HepG2 (cell line): ENCODE measurements around the gene MTR. TPM values are rescaled to one million over a fixed set of nuclear protein-coding genes. Genes with fewer than 3 reads are reported as not detected.

ENCODE experiments used
- ATAC-seq: fragments of 200-7000 bp; cut with Tn5 transposase; 3 replicates; pipeline ENCODE4 v1.9.1; 2020; ENCODE audit warnings: mild to moderate bottlenecking, moderate library complexity
- BruUV-seq: library from RNA; stranded (reverse); fragments of 400-500 nt; replicated peaks from 2 replicates; lab custom pipeline; 2021; lab: Mats Ljungman, UMichigan
- CTCF ChIA-PET: fragments of 300-600 bp; formaldehyde crosslinking; extraction: SDS; loops from one replicate; lab custom pipeline; 2021; ENCODE audit warnings: low total read pairs, inconsistent platforms, low intra/inter-chr PET ratio; lab: Yijun Ruan, JAX
- POLR2A ChIA-PET: fragments of 350-600 bp; sonication (Branson Sonifier 250); formaldehyde crosslinking; loops from one replicate; lab custom pipeline; 2020; ENCODE audit warnings: antibody characterized with exemption, inconsistent platforms; lab: Yijun Ruan, JAX
- DNase-seq: peaks from one replicate; pipeline ENCODE4 v3.0.0-alpha.2; 2015; ENCODE audit warnings: low spot score
- FAIRE-seq: peaks from 3 replicates; lab custom pipeline; 2011; peaks lifted over from hg19 to GRCh38; lab: Jason Lieb, UNC
- H2AFZ ChIP-seq: one replicate; pipeline ENCODE4 v1.6.1; 2011; ENCODE audit warnings: low read length, inconsistent platforms
- H3K27ac ChIP-seq: fragments of 300-600 bp; 3 replicates; pipeline ENCODE4 v1.8.0; 2011; ENCODE audit warnings: mixed run types, mild to moderate bottlenecking, mixed read lengths, low read length, inconsistent platforms; ENCODE audit not compliant: insufficient read depth; ENCODE audit errors: extremely low read length
- H3K27me3 ChIP-seq, 2 experiments: fragments of 200-600 bp in 1 of 2; 2 replicates in 1 of 2; 3 replicates in 1 of 2; pipeline versions ENCODE4 v1.6.0 to v1.8.0; 2011; ENCODE audit warnings: low read length in 2 of 2, mild to moderate bottlenecking in 2 of 2, moderate library complexity in 2 of 2, inconsistent platforms in 1 of 2; ENCODE audit not compliant: insufficient read depth in 2 of 2, control insufficient read depth in 1 of 2
- H3K36me3 ChIP-seq, 2 experiments: fragments of 200-600 bp in 1 of 2; replicated peaks in 1 of 2; 2 replicates in 1 of 2; 3 replicates in 1 of 2; pipeline versions ENCODE4 v1.5.1 to v1.8.0; 2011; ENCODE audit warnings: low read length in 2 of 2, inconsistent platforms in 1 of 2; ENCODE audit not compliant: insufficient read depth in 2 of 2, control insufficient read depth in 1 of 2
- H3K4me1 ChIP-seq: 2 replicates; pipeline ENCODE4 v1.5.1; 2012; ENCODE audit warnings: low read length, inconsistent platforms; ENCODE audit not compliant: insufficient read depth
- H3K4me2 ChIP-seq: 2 replicates; pipeline ENCODE4 v1.6.0; 2011; ENCODE audit warnings: low read depth, low read length, inconsistent platforms
- H3K4me3 ChIP-seq, 3 experiments: fragments of 200-600 bp in 1 of 3; sonication (generic), shearing (Covaris generic) in 1 of 3; replicated peaks in 1 of 3; 2 replicates each; pipeline ENCODE4 v1.5.1; 2011 to 2016; ENCODE audit warnings: low read length in 3 of 3, inconsistent platforms in 2 of 3, low read depth in 2 of 3, mild to moderate bottlenecking in 2 of 3, control low read depth in 1 of 3, mixed read lengths in 1 of 3; ENCODE audit not compliant: insufficient read depth in 1 of 3
- H3K79me2 ChIP-seq: one replicate; pipeline ENCODE4 v1.6.1; 2011; ENCODE audit warnings: low read length, inconsistent platforms; ENCODE audit not compliant: insufficient read depth
- H3K9ac ChIP-seq: 2 replicates; pipeline ENCODE4 v1.6.0; 2011; ENCODE audit warnings: mild to moderate bottlenecking, low read depth, low read length, inconsistent platforms; ENCODE audit not compliant: insufficient read depth
- H3K9me3 ChIP-seq: 2 replicates; pipeline ENCODE4 v1.5.1; 2012; ENCODE audit warnings: mild to moderate bottlenecking, low read length
- H4K20me1 ChIP-seq: 2 replicates; pipeline ENCODE4 v1.6.0; 2011; ENCODE audit warnings: inconsistent platforms, mild to moderate bottlenecking, low read length, moderate library complexity; ENCODE audit not compliant: insufficient read depth
- EZH2 ChIP-seq: conservative IDR thresholded peaks from 2 replicates; pipeline ENCODE4 v1.6.1; 2012; ENCODE audit warnings: mild to moderate bottlenecking, low read depth, low read length, moderate library complexity
- FOXK2 ChIP-seq: fragments of 450-650 bp; IDR thresholded peaks from 2 replicates; pipeline ENCODE4 v1.6.1; 2016
- GFI1 ChIP-seq: sonication (generic); formaldehyde crosslinking; IDR thresholded peaks from 2 replicates; pipeline ENCODE4 v1.5.0; 2020; ENCODE audit warnings: missing genetic modification reagents, mild to moderate bottlenecking, borderline replicate concordance
- IKZF4 ChIP-seq: sonication (generic); formaldehyde crosslinking; IDR thresholded peaks from 2 replicates; pipeline ENCODE4 v1.5.1; 2020; ENCODE audit warnings: borderline replicate concordance, mild to moderate bottlenecking, low read depth, missing genetic modification reagents; ENCODE audit errors: not compliant biosample characterization
- JUN ChIP-seq: sonication (generic); formaldehyde crosslinking; IDR thresholded peaks from 2 replicates; pipeline ENCODE4 v1.4.0; 2020; ENCODE audit warnings: mild to moderate bottlenecking, missing genetic modification reagents
- NR2C2 ChIP-seq: sonication (generic); formaldehyde crosslinking; IDR thresholded peaks from 2 replicates; pipeline ENCODE4 v1.4.0; 2020; ENCODE audit warnings: missing genetic modification reagents, mild to moderate bottlenecking, moderate library complexity, borderline replicate concordance
- RFX1 ChIP-seq: fragments of 450-650 bp; IDR thresholded peaks from 2 replicates; pipeline ENCODE4 v1.6.1; 2017
- SOX6 ChIP-seq, 2 experiments: fragments of 450-650 bp in 1 of 2; sonication (generic) in 1 of 2; formaldehyde crosslinking in 1 of 2; IDR thresholded peaks; 2 replicates each; pipeline versions ENCODE4 v1.4.0 to v1.6.1; 2017 to 2020; ENCODE audit warnings: antibody characterized with exemption in 1 of 2, mild to moderate bottlenecking in 1 of 2, missing genetic modification reagents in 1 of 2
- TCF7 ChIP-seq: sonication (generic); IDR thresholded peaks from 2 replicates; pipeline ENCODE4 v1.6.1; 2016; ENCODE audit warnings: antibody characterized with exemption, low read depth
- TGIF2 ChIP-seq: IDR thresholded peaks from 2 replicates; pipeline ENCODE4 v1.6.1; 2016; ENCODE audit warnings: control low read depth, missing compliant biosample characterization
- WIZ ChIP-seq: sonication (generic); formaldehyde crosslinking; IDR thresholded peaks from 2 replicates; pipeline ENCODE4 v1.5.1; 2020; ENCODE audit warnings: mild to moderate bottlenecking, missing genetic modification reagents
- XRCC5 ChIP-seq: fragments of 200-400 bp; formaldehyde crosslinking; optimal IDR thresholded peaks from 2 replicates; pipeline ENCODE3; 2017; ENCODE audit warnings: mild to moderate bottlenecking, low read length
- YEATS2 ChIP-seq: sonication (generic); formaldehyde crosslinking; IDR thresholded peaks from 2 replicates; pipeline ENCODE4 v1.4.0; 2020; ENCODE audit warnings: missing genetic modification reagents, borderline replicate concordance
- ZFP1 ChIP-seq: IDR thresholded peaks from 2 replicates; pipeline ENCODE4 v1.6.1; 2016
- ZNF335 ChIP-seq: sonication (generic); formaldehyde crosslinking; IDR thresholded peaks from 2 replicates; pipeline ENCODE4 v1.4.0; 2020; ENCODE audit warnings: missing genetic modification reagents
- ZNF484 ChIP-seq: sonication (generic); formaldehyde crosslinking; IDR thresholded peaks from 2 replicates; pipeline ENCODE4 v1.5.1; 2020; ENCODE audit warnings: mild to moderate bottlenecking, low read depth, missing genetic modification reagents, borderline replicate concordance
- ZNF713 ChIP-seq: sonication (generic); formaldehyde crosslinking; IDR thresholded peaks from 2 replicates; pipeline ENCODE4 v1.4.0; 2020; ENCODE audit warnings: mild to moderate bottlenecking, missing genetic modification reagents
- WGBS: methylation state at CpG from one replicate; pipeline ENCODE4 v1.1.6; 2017; ENCODE audit warnings: low lambda C conversion rate; 5-methylcytosine and 5-hydroxymethylcytosine counted together
- in situ Hi-C: cut with HindIII; loops from 2 replicates; pipeline ENCODE4 v1.10.0; 2017; ENCODE audit warnings: low pct_unique_long_range_greater_than_20kb; ENCODE audit not compliant: extremely low pct_ligation_motif_present
- intact Hi-C: fragments of 100-400 bp; cut with micrococcal nuclease; formaldehyde crosslinking; loops from one replicate; pipeline ENCODE4 v1.10.0; 2022; ENCODE audit not compliant: unreplicated experiment
- polyA plus RNA-seq, 8 experiments: library from polyadenylated mRNA; depleted of rRNA in 3 of 8; stranded (reverse) in 7 of 8; unstranded in 1 of 8; fragments of >200 nt; fragmentation: Illumina TruSeq in 4 of 8; extraction: Trizol in 4 of 8; gene quantifications; 2 replicates each; pipeline versions ENCODE4 v1.2.1 to v1.2.3, GENCODE V29; 2011 to 2016; ENCODE audit warnings: low read depth in 4 of 8, missing spikeins in 1 of 8, mixed read lengths in 1 of 8; ENCODE audit not compliant: insufficient read depth in 1 of 8
- total RNA-seq, 5 experiments: library from RNA; depleted of rRNA; stranded (reverse); fragments of >200 nt; fragmentation: Illumina TruSeq; extraction: Trizol; gene quantifications; 2 replicates each; pipeline ENCODE4 v1.2.3, GENCODE V29; 2016; ENCODE audit warnings: low read depth in 1 of 5
- TF ChIP-seq, protein P1 (sequence below): sonication (generic); formaldehyde crosslinking; IDR thresholded peaks from 2 replicates; pipeline ENCODE4 v1.4.0; 2020; ENCODE audit warnings: missing genetic modification reagents, mild to moderate bottlenecking, borderline replicate concordance
- TF ChIP-seq, protein P2 (sequence below): sonication (generic); formaldehyde crosslinking; IDR thresholded peaks from 2 replicates; pipeline ENCODE4 v1.5.1; 2020; ENCODE audit warnings: missing genetic modification reagents, mild to moderate bottlenecking, borderline replicate concordance

MTR gene
- total and polyA plus RNA-seq, 2 of the 13 experiments (the other 11 are each of a cell fraction or from before 2014, with no cell fraction given), result 16.3 to 36.1 TPM

DNA sequence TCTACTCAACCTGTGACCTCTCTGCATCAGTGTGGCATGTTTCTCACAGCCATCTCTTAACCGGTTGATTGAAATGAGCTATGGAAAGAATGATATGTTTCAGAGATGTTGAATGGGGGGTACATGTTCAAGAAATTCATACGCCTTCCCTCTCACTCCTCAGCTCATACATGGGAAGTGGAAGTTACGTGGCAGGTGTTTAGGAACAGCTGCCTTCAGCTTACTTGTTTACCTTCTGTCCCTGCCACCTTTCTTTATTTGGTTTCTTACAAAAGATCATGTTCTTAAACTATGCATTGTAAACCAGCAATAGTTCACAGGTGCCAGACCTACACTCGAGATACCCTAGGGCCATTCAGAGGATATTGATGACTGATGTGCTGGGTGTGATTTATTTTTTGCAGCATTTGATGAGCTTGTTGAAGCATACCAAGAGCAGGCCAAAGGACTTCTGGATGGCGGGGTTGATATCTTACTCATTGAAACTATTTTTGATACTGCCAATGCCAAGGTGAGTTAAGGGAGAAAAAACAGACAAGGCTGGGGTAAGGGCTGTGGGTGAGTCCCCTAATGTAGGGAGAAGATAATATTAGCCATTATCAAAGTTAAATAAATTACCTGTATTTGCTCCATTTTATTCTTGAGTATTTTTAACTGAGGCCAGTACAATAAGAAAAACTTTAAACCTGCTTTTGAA, 17.4 kb downstream of the MTR start:
- Histone ChIP-seq H3K9ac (no peak overlapping the region), H2AFZ (no peak overlapping the region), H3K27me3 (no peaks in the 10 kb centered on the region), H3K4me3 (no peak overlapping the region), H3K36me3 (peaks cover 8 to 93% of the 10 kb centered on the region in 2 experiments), H3K79me2 (no peaks in the 10 kb centered on the region), H4K20me1 (no peaks in the 10 kb centered on the region), H3K4me2 (no peak overlapping the region), H3K4me1 (peaks cover 16% of the 10 kb centered on the region), H3K27ac (no peak overlapping the region), H3K9me3 (no peaks in the 10 kb centered on the region)
- no peak for FAIRE-seq
- ChIA-PET POLR2A (no interaction called here), CTCF (no interaction called here)
- no peak for ATAC-seq
- TF ChIP-seq SOX6 (IDR thresholded peaks at IDR 0.05) (no peak), SOX6 (CRISPR knock-in tag; IDR thresholded peaks at IDR 0.05) (no peak), EZH2 (no peak), NR2C2 (CRISPR knock-in tag) (no peak), YEATS2 (CRISPR knock-in tag) (no peak), JUN (CRISPR knock-in tag) (no peak), RFX1 (no peak), FOXK2 (no peak), TCF7 (no peak), ZFP1 (CRISPR knock-in tag) (no peak), WIZ (CRISPR knock-in tag) (no peak), ZNF335 (CRISPR knock-in tag) (no peak), ZNF484 (CRISPR knock-in tag) (no peak), IKZF4 (CRISPR knock-in tag) (no peak), TGIF2 (no peak), ZNF713 (CRISPR knock-in tag) (no peak), GFI1 (CRISPR knock-in tag) (no peak), XRCC5 (no peak)
- TF ChIP-seq, protein P1, sequence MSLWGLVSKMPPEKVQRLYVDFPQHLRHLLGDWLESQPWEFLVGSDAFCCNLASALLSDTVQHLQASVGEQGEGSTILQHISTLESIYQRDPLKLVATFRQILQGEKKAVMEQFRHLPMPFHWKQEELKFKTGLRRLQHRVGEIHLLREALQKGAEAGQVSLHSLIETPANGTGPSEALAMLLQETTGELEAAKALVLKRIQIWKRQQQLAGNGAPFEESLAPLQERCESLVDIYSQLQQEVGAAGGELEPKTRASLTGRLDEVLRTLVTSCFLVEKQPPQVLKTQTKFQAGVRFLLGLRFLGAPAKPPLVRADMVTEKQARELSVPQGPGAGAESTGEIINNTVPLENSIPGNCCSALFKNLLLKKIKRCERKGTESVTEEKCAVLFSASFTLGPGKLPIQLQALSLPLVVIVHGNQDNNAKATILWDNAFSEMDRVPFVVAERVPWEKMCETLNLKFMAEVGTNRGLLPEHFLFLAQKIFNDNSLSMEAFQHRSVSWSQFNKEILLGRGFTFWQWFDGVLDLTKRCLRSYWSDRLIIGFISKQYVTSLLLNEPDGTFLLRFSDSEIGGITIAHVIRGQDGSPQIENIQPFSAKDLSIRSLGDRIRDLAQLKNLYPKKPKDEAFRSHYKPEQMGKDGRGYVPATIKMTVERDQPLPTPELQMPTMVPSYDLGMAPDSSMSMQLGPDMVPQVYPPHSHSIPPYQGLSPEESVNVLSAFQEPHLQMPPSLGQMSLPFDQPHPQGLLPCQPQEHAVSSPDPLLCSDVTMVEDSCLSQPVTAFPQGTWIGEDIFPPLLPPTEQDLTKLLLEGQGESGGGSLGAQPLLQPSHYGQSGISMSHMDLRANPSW (CRISPR knock-in tag), result no peak
- TF ChIP-seq, protein P2, sequence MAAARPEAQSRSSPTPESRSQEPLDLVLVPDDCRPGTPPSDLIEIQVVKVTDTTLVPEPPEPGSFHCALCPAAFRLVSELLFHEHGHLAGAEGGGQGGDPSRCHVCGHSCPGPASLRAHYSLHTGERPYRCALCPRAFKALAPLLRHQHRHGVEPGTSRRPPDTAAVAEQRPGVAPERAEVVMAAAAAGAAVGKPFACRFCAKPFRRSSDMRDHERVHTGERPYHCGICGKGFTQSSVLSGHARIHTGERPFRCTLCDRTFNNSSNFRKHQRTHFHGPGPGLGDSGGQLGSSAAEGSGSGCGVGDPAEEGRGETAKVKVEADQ (CRISPR knock-in tag), result no peak
- DNase-seq, result no peak
- in situ Hi-C loops, result no loop called here
- 95% methylated on average over 5 of the region's 5 CpGs for WGBS
- BruUV-seq, result no TSS peak
- intact Hi-C loops, result no loop called here
